Measurements from ENCODE around the gene POLR1B. TPM values are rescaled to one million over a fixed set of nuclear protein-coding genes. Genes with fewer than 3 reads are reported as not detected.

Gene POLR1B
- total RNA-seq, 1 donor from 2014 or later, result 20.1 TPM

GRCh38 chr2:112591413-112591812 lies 49.1 kb downstream of the POLR1B start:
- H3K4me3 ChIP-seq, result no peak overlapping the region
- H3F3A ChIP-seq (ENCODE audit: low read depth), result peaks cover 7% of the 10 kb centered on the region
- no peaks in the 10 kb centered on the region for H3K27me3 ChIP-seq
- Mint-ChIP-seq H3K4me3 (no peak overlapping the region), H3K27me3 (ENCODE audit: insufficient read depth, low read depth) (peaks cover 5% of the 10 kb centered on the region), H3K4me1 (peaks cover 10% of the 10 kb centered on the region), H3K9me3 (no peaks in the 10 kb centered on the region), H3K27ac (no peak overlapping the region), H3K36me3 (peaks cover 21% of the 10 kb centered on the region)
- no peak overlapping the region for H3K9ac ChIP-seq
- H3K36me3 ChIP-seq, result no peaks in the 10 kb centered on the region
- no peak for TF ChIP-seq EZH2 (IDR thresholded peaks at IDR 0.05)
- TF ChIP-seq, protein P1, sequence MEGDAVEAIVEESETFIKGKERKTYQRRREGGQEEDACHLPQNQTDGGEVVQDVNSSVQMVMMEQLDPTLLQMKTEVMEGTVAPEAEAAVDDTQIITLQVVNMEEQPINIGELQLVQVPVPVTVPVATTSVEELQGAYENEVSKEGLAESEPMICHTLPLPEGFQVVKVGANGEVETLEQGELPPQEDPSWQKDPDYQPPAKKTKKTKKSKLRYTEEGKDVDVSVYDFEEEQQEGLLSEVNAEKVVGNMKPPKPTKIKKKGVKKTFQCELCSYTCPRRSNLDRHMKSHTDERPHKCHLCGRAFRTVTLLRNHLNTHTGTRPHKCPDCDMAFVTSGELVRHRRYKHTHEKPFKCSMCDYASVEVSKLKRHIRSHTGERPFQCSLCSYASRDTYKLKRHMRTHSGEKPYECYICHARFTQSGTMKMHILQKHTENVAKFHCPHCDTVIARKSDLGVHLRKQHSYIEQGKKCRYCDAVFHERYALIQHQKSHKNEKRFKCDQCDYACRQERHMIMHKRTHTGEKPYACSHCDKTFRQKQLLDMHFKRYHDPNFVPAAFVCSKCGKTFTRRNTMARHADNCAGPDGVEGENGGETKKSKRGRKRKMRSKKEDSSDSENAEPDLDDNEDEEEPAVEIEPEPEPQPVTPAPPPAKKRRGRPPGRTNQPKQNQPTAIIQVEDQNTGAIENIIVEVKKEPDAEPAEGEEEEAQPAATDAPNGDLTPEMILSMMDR (IDR thresholded peaks at IDR 0.05), result no peak
- TF ChIP-seq EZH2phosphoT487 (IDR thresholded peaks at IDR 0.05), result no peak
- H2AFZ ChIP-seq (replicated peaks), result no peak overlapping the region
- no peaks in the 10 kb centered on the region for H3K79me2 ChIP-seq (ENCODE audit: low read depth)
- no peaks in the 10 kb centered on the region for H3K9me3 ChIP-seq (ENCODE audit: low read depth)
- H3K4me1 ChIP-seq, result peaks cover 10% of the 10 kb centered on the region
- no peak for DNase-seq (ENCODE audit: low spot score)
- H3K27ac ChIP-seq, result no peak overlapping the region
- H3K4me2 ChIP-seq, result peak overlapping the region; percentile 21
- no peaks in the 10 kb centered on the region for H4K20me1 ChIP-seq (ENCODE audit: low read depth)

- peaks cover 5% of the 10 kb centered on the region for H3K27me3 Mint-ChIP-seq (ENCODE audit: insufficient read depth, low read depth)
- H3K4me1 Mint-ChIP-seq, result no peaks in the 10 kb centered on the region
- peaks cover 20% of the 10 kb centered on the region for H3K36me3 Mint-ChIP-seq
- H3K9ac ChIP-seq, result no peak overlapping the region
- no peaks in the 10 kb centered on the region for H3K9me3 ChIP-seq (ENCODE audit: low read depth)
- no peaks in the 10 kb centered on the region for H4K20me1 ChIP-seq (ENCODE audit: low read depth)
- H3K4me2 ChIP-seq, result no peak overlapping the region
- H3K4me1 ChIP-seq, result peaks cover 10% of the 10 kb centered on the region
- H3K27me3 ChIP-seq, result no peaks in the 10 kb centered on the region
- peaks cover 7% of the 10 kb centered on the region for H3F3A ChIP-seq (ENCODE audit: low read depth)
- H3K9me3 Mint-ChIP-seq, result peaks cover 2% of the 10 kb centered on the region
- no peak overlapping the region for H3K27ac ChIP-seq
- H3K4me3 ChIP-seq, result no peak overlapping the region
- TF ChIP-seq EZH2phosphoT487 (IDR thresholded peaks at IDR 0.05) (no peak), EZH2 (IDR thresholded peaks at IDR 0.05) (no peak)
- TF ChIP-seq, protein P1 (IDR thresholded peaks at IDR 0.05), result no peak
- no peak overlapping the region for H2AFZ ChIP-seq (replicated peaks)
- H3K27ac Mint-ChIP-seq, result peak overlapping the region; percentile 43
- no peak for DNase-seq (ENCODE audit: low spot score)
- H3K36me3 ChIP-seq, result no peaks in the 10 kb centered on the region
- no peaks in the 10 kb centered on the region for H3K79me2 ChIP-seq (ENCODE audit: low read depth)
- no peak overlapping the region for H3K4me3 Mint-ChIP-seq
Measured at GRCh38 chr2:112593736-112594135, 51.5 kb downstream of the POLR1B start.

DNA sequence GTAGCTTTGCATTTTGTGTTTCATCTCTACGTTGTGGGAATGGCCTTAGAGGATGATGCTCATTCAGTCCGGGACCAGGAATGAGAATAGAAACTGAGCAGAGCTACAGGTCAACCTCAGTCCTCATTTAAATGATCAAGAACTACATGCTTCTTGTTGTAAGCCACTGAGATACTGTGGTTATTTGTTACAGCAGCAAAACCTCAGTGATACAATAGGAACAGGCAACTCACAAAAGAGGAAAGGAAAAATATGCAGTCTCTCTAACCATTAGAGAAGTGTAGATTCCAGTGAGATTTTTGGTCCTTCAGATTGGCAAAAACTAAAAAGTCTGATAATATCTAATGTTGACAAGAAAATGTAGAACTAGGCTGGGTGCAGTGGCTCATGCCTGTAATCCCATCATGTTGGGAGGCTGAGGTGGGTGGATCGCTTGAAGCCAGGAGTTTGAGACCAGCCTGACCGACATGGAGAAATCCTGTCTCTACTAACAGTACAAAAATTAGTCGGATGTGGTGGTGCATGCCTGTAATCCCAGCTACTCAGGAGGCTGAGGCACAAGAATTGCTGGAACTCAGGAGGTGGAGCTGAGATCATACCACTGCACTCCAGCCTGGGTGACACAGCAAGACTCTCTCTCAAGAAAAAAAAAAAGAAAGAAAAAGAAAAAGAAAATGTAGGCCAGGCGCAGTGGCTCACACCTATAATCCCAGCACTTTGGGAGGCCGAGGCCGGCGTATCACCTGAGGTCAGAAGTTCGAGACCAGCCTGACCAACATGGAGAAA lies 55.5 kb downstream of the POLR1B start:
- H3K4me1 Mint-ChIP-seq, result peaks cover 4% of the 10 kb centered on the region
- H3K27me3 Mint-ChIP-seq (ENCODE audit: insufficient read depth, low read depth), result peaks cover 6% of the 10 kb centered on the region
- H3K4me3 ChIP-seq, result no peak overlapping the region
- H3K9me3 ChIP-seq (ENCODE audit: low read depth), result no peaks in the 10 kb centered on the region
- no peaks in the 10 kb centered on the region for H3K36me3 ChIP-seq
- H3K27ac ChIP-seq, result no peak overlapping the region
- no peak overlapping the region for H3K27ac Mint-ChIP-seq
- H2AFZ ChIP-seq (replicated peaks), result no peak overlapping the region
- H4K20me1 ChIP-seq (ENCODE audit: low read depth), result no peaks in the 10 kb centered on the region
- H3K4me3 Mint-ChIP-seq, result no peak overlapping the region
- no peak overlapping the region for H3K4me2 ChIP-seq
- peaks cover 9% of the 10 kb centered on the region for H3K36me3 Mint-ChIP-seq
- no peaks in the 10 kb centered on the region for H3F3A ChIP-seq (ENCODE audit: low read depth)
- peaks cover 2% of the 10 kb centered on the region for H3K9me3 Mint-ChIP-seq
- DNase-seq (ENCODE audit: low spot score), result no peak
- TF ChIP-seq EZH2phosphoT487 (IDR thresholded peaks at IDR 0.05) (no peak), EZH2 (IDR thresholded peaks at IDR 0.05) (no peak)
- TF ChIP-seq, protein P1 (IDR thresholded peaks at IDR 0.05), result no peak
- H3K79me2 ChIP-seq (ENCODE audit: low read depth), result no peaks in the 10 kb centered on the region
- no peak overlapping the region for H3K9ac ChIP-seq
- no peaks in the 10 kb centered on the region for H3K27me3 ChIP-seq
- no peaks in the 10 kb centered on the region for H3K4me1 ChIP-seq
